PC-9 (cell line): Measurements from ENCODE around the gene ANKRD30B.
"Not testable (repeated sequence)": the region's sequence is repeated elsewhere in the genome, so short reads cannot be mapped to it uniquely, and the experiment has no call there.

Experiments used
- EZH2 ChIP-seq: fragments of 200-600 bp; sonication (generic); IDR thresholded peaks from 2 replicates; pipeline ENCODE4 v1.8.0; 2017; ENCODE audit warnings: antibody characterized with exemption, low read depth
- TF ChIP-seq, protein P1 (sequence below): fragments of 200-600 bp; sonication (generic); conservative IDR thresholded peaks from 2 replicates; pipeline ENCODE4 v1.6.1; 2017; ENCODE audit warnings: mixed run types, antibody characterized with exemption, mild to moderate bottlenecking, moderate library complexity

DNA sequence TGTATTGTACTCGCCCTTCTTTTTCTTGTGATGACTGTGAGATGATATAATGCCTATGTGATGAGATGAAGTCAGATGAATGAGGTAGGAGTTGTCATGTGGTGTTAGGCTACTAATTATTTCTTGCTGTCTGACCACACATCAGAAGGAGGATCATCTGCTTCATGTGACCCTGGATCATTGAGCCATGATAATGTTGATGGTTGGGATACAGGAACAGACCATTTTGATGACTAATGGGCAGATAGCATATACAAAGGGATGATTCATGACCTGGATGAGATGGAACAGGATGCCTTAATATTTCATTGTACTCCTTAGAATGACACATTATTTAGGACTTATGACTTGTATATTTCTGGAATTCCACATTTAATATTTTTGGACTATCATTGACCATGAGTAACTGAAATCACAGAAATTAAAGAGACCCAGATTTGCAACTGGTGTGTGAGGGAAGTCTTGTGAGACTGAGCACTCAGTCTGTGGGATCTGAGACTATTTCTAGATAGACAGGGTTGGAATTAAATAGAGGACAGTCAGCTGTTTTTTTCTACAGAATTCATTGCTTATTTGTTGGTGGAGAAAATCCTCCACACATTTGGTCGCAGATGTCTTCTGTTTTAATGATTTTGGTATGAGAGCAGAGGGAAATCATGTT lies 79.1 kb downstream of the ANKRD30B start:
- TF ChIP-seq, protein P1, sequence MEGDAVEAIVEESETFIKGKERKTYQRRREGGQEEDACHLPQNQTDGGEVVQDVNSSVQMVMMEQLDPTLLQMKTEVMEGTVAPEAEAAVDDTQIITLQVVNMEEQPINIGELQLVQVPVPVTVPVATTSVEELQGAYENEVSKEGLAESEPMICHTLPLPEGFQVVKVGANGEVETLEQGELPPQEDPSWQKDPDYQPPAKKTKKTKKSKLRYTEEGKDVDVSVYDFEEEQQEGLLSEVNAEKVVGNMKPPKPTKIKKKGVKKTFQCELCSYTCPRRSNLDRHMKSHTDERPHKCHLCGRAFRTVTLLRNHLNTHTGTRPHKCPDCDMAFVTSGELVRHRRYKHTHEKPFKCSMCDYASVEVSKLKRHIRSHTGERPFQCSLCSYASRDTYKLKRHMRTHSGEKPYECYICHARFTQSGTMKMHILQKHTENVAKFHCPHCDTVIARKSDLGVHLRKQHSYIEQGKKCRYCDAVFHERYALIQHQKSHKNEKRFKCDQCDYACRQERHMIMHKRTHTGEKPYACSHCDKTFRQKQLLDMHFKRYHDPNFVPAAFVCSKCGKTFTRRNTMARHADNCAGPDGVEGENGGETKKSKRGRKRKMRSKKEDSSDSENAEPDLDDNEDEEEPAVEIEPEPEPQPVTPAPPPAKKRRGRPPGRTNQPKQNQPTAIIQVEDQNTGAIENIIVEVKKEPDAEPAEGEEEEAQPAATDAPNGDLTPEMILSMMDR, result not testable (repeated sequence)
- not testable (repeated sequence) for TF ChIP-seq EZH2
